SHP77 treated with DMSO at 0.1 percent for 48 hours (cell line): ENCODE data around the gene NELFB.

Source experiments
- DNase-seq: peaks from one replicate; lab custom pipeline; 2025; lab: John Stamatoyannopoulos, UW

The NELFB gene

GRCh38 chr9:137254624-137255447 is at the start of gene NELFB:
Gene NELFB, plus strand, starts transcription at chr9:137255327.
- peak; percentile 65 for DNase-seq

GRCh38 chr9:137206602-137207001 is 48.5 kb upstream of the NELFB start:
- DNase-seq: no peak

GRCh38 chr9:137211532-137211931 is 43.6 kb upstream of the NELFB start:
- DNase-seq: no peak

GRCh38 chr9:137212520-137212919 is 42.6 kb upstream of the NELFB start:
- DNase-seq: no peak

GRCh38 chr9:137213160-137214060 is 41.7 kb upstream of the NELFB start:
- DNase-seq: no peak

- DNase-seq: no peak
These were observed 40.5 kb upstream of the NELFB start for GRCh38 chr9:137214620-137215019.

- no peak for DNase-seq
These were observed 39.7 kb upstream of the NELFB start for GRCh38 chr9:137215196-137215986.

GRCh38 chr9:137216188-137216965 is 38.8 kb upstream of the NELFB start:
- DNase-seq: no peak

- DNase-seq: no peak
These were observed 37.6 kb upstream of the NELFB start for GRCh38 chr9:137217276-137218211.

- DNase-seq: no peak
These were observed 36.8 kb upstream of the NELFB start for GRCh38 chr9:137218212-137218753.

- DNase-seq: no peak
These were observed 36.3 kb upstream of the NELFB start for GRCh38 chr9:137218754-137219271.

- no peak for DNase-seq
These were observed 35.3 kb upstream of the NELFB start for GRCh38 chr9:137219757-137220316.

- DNase-seq: no peak
These were observed 34.6 kb upstream of the NELFB start for GRCh38 chr9:137220317-137221094.

GRCh38 chr9:137221095-137221505 is 34.0 kb upstream of the NELFB start:
- no peak for DNase-seq

- DNase-seq: no peak
These were observed 33.5 kb upstream of the NELFB start for GRCh38 chr9:137221506-137222111.

- no peak for DNase-seq
These were observed 32.7 kb upstream of the NELFB start, which contains the start of gene RNF208 for GRCh38 chr9:137222190-137223077. Gene RNF208, minus strand, starts transcription at chr9:137222240. Its CDS starts 1,028 bp downstream, at chr9:137221212.
